HL-60 (cell line): ENCODE data around the gene NDUFV1.

Experiments used
- DNase-seq, 2 experiments: peaks; one replicate each; pipeline ENCODE4 v3.0.0-alpha.2; 2010 to 2020; ENCODE audit warnings: low read depth in 1 of 2, low spot score in 1 of 2
- H3K27ac ChIP-seq: fragments of 250-450 bp; sonication (Bioruptor Pico); replicated peaks from 2 replicates; pipeline ENCODE4 v1.5.1; 2020; ENCODE audit warnings: mild to moderate bottlenecking, moderate library complexity
- H3K27me3 ChIP-seq: fragments of 250-450 bp; sonication (Bioruptor Pico); 2 replicates; pipeline ENCODE4 v1.5.1; 2021; ENCODE audit warnings: mild to moderate bottlenecking, moderate library complexity; ENCODE audit not compliant: insufficient read depth, poor library complexity, severe bottlenecking
- H3K4me3 ChIP-seq: replicated peaks from 2 replicates; pipeline ENCODE4 v1.5.1; 2011; ENCODE audit warnings: mild to moderate bottlenecking, control low read depth, low read length; ENCODE audit not compliant: insufficient read depth
- CTCF ChIP-seq: IDR thresholded peaks from one replicate; pipeline ENCODE4 v1.5.1; 2011; ENCODE audit warnings: low read length, control low read depth, inconsistent platforms; ENCODE audit not compliant: insufficient read depth
- GABPA ChIP-seq: IDR thresholded peaks from 2 replicates; pipeline ENCODE4 v1.6.1; 2012; ENCODE audit warnings: low read depth
- POLR2AphosphoS5 ChIP-seq: IDR thresholded peaks from 2 replicates; pipeline ENCODE4 v1.6.1; 2012; ENCODE audit warnings: low read depth
- REST ChIP-seq: IDR thresholded peaks from 2 replicates; pipeline ENCODE4 v1.6.1; 2012; ENCODE audit warnings: low read depth; ENCODE audit not compliant: insufficient replicate concordance
- SPI1 ChIP-seq: IDR thresholded peaks from 2 replicates; pipeline ENCODE4 v1.6.1; 2012; ENCODE audit warnings: low read depth, mild to moderate bottlenecking, borderline replicate concordance

Gene NDUFV1

GRCh38 chr11:67651976-67652781 is 45.4 kb downstream of the NDUFV1 start:
- no peaks in the 10 kb centered on the region for H3K27me3 ChIP-seq
- H3K27ac ChIP-seq, result no peak overlapping the region
- no peak for TF ChIP-seq POLR2AphosphoS5
- no peak for TF ChIP-seq CTCF
- TF ChIP-seq SPI1, result no peak
- no peak for TF ChIP-seq GABPA
- no peak for TF ChIP-seq REST
- no peak overlapping the region for H3K4me3 ChIP-seq
- DNase-seq, result no peak

- TF ChIP-seq REST, result no peak
- TF ChIP-seq POLR2AphosphoS5, result no peak
- TF ChIP-seq SPI1, result no peak
- TF ChIP-seq GABPA, result no peak
- TF ChIP-seq CTCF, result no peak
Measured at GRCh38 chr11:67652965-67653845, 46.5 kb downstream of the NDUFV1 start.

GRCh38 chr11:67654225-67654624 is 47.5 kb downstream of the NDUFV1 start:
- Histone ChIP-seq H3K27ac (no peak overlapping the region), H3K27me3 (no peaks in the 10 kb centered on the region), H3K4me3 (no peak overlapping the region)
- TF ChIP-seq CTCF (no peak), GABPA (no peak), SPI1 (no peak), POLR2AphosphoS5 (no peak), REST (no peak)
- no peak for DNase-seq

More at GRCh38 chr11:67652965-67653845, 46.5 kb downstream of the NDUFV1 start:
- DNase-seq, result no peak
- Histone ChIP-seq H3K27ac (no peak overlapping the region), H3K4me3 (no peak overlapping the region), H3K27me3 (no peaks in the 10 kb centered on the region)
